Measurements from ENCODE around the gene SSBP3. TPM values are rescaled to one million over a fixed set of nuclear protein-coding genes. Genes with fewer than 3 reads are reported as not detected.

Gene SSBP3
- total and polyA plus RNA-seq, 2 experiments from 2014 or later: 47.4 to 68.6 TPM

DNA sequence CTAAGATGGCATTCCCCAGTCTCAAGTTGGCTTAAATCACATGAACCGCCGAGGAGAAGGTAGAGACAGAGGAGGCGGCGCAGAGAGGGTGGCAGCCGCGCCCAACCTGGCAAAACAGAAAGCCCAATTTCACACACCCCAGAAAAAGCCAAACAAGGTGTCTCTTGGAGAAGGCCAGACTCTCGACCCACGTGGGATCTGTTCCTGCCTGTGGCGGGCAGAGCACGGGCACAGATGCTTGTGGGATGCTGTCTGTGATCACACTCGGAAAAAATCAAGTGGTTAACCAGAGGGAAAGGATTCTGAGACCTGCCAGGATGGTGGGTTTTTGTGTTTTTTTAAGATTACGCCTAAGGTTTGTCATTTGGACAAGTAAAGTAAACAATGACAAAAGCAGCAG, 125.5 kb downstream of the SSBP3 start (continued):
- TF ChIP-seq, protein P1, sequence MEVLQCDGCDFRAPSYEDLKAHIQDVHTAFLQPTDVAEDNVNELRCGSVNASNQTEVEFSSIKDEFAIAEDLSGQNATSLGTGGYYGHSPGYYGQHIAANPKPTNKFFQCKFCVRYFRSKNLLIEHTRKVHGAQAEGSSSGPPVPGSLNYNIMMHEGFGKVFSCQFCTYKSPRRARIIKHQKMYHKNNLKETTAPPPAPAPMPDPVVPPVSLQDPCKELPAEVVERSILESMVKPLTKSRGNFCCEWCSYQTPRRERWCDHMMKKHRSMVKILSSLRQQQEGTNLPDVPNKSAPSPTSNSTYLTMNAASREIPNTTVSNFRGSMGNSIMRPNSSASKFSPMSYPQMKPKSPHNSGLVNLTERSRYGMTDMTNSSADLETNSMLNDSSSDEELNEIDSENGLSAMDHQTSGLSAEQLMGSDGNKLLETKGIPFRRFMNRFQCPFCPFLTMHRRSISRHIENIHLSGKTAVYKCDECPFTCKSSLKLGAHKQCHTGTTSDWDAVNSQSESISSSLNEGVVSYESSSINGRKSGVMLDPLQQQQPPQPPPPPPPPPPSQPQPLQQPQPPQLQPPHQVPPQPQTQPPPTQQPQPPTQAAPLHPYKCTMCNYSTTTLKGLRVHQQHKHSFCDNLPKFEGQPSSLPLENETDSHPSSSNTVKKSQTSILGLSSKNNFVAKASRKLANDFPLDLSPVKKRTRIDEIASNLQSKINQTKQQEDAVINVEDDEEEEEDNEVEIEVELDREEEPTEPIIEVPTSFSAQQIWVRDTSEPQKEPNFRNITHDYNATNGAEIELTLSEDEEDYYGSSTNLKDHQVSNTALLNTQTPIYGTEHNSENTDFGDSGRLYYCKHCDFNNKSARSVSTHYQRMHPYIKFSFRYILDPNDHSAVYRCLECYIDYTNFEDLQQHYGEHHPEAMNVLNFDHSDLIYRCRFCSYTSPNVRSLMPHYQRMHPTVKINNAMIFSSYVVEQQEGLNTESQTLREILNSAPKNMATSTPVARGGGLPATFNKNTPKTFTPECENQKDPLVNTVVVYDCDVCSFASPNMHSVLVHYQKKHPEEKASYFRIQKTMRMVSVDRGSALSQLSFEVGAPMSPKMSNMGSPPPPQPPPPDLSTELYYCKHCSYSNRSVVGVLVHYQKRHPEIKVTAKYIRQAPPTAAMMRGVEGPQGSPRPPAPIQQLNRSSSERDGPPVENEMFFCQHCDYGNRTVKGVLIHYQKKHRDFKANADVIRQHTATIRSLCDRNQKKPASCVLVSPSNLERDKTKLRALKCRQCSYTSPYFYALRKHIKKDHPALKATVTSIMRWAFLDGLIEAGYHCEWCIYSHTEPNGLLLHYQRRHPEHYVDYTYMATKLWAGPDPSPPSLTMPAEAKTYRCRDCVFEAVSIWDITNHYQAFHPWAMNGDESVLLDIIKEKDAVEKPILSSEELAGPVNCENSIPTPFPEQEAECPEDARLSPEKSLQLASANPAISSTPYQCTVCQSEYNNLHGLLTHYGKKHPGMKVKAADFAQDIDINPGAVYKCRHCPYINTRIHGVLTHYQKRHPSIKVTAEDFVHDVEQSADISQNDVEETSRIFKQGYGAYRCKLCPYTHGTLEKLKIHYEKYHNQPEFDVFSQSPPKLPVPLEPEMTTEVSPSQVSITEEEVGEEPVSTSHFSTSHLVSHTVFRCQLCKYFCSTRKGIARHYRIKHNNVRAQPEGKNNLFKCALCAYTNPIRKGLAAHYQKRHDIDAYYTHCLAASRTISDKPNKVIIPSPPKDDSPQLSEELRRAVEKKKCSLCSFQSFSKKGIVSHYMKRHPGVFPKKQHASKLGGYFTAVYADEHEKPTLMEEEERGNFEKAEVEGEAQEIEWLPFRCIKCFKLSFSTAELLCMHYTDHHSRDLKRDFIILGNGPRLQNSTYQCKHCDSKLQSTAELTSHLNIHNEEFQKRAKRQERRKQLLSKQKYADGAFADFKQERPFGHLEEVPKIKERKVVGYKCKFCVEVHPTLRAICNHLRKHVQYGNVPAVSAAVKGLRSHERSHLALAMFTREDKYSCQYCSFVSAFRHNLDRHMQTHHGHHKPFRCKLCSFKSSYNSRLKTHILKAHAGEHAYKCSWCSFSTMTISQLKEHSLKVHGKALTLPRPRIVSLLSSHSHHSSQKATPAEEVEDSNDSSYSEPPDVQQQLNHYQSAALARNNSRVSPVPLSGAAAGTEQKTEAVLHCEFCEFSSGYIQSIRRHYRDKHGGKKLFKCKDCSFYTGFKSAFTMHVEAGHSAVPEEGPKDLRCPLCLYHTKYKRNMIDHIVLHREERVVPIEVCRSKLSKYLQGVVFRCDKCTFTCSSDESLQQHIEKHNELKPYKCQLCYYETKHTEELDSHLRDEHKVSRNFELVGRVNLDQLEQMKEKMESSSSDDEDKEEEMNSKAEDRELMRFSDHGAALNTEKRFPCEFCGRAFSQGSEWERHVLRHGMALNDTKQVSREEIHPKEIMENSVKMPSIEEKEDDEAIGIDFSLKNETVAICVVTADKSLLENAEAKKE (CRISPR knock-in tag; IDR thresholded peaks at IDR 0.05): no peak
- no peak for TF ChIP-seq JUNB (IDR thresholded peaks at IDR 0.05; ENCODE audit: unreplicated experiment)
- no peak for TF ChIP-seq STAT1 (IDR thresholded peaks at IDR 0.05; ENCODE audit: unreplicated experiment)
- no peak for TF ChIP-seq ZNF114 (CRISPR knock-in tag; IDR thresholded peaks at IDR 0.05)
- no peak for TF ChIP-seq REST (IDR thresholded peaks at IDR 0.05; ENCODE audit: unreplicated experiment)

GRCh38 chr1:54279457-54279856, 126.7 kb downstream of the SSBP3 start:
- H3K4me1 Mint-ChIP-seq: peaks cover 43% of the 10 kb centered on the region
- Histone ChIP-seq H3F3A (replicated peaks; ENCODE audit: low read depth) (no peaks in the 10 kb centered on the region), H3K27ac (ENCODE audit: low read depth) (no peak overlapping the region), H3K4me1 (ENCODE audit: insufficient read depth) (peaks cover 22% of the 10 kb centered on the region), H3K79me2 (replicated peaks; ENCODE audit: insufficient read depth) (peaks cover 58% of the 10 kb centered on the region), H3K4me2 (no peak overlapping the region), H3K9me2 (ENCODE audit: insufficient read depth) (no peaks in the 10 kb centered on the region), H3K27me3 (ENCODE audit: insufficient read depth) (no peaks in the 10 kb centered on the region), H3K4me3 (no peak overlapping the region), H4K20me1 (replicated peaks; ENCODE audit: insufficient read depth) (peaks cover 11% of the 10 kb centered on the region; the same call in 1 of the 2 replicates), H2AFZ (no peak overlapping the region), H3K36me3 (ENCODE audit: insufficient read depth) (no peaks in the 10 kb centered on the region)
- H3K27me3 Mint-ChIP-seq (ENCODE audit: insufficient read depth, low read depth, poor library complexity): peaks cover 24% of the 10 kb centered on the region
- no peak overlapping the region for H3K4me3 Mint-ChIP-seq
- peaks cover 20% of the 10 kb centered on the region for H3K36me3 Mint-ChIP-seq (ENCODE audit: low read depth)
- H3K27ac Mint-ChIP-seq: no peak overlapping the region; the same call in 1 of the 2 replicates
- DNase-seq (ENCODE audit: low spot score): no peak
- no peak for ATAC-seq
- no peaks in the 10 kb centered on the region for H3K9me3 Mint-ChIP-seq
- TF ChIP-seq ZNF114 (CRISPR knock-in tag; IDR thresholded peaks at IDR 0.05) (no peak), JUNB (IDR thresholded peaks at IDR 0.05; ENCODE audit: unreplicated experiment) (no peak)
- TF ChIP-seq, protein P2, sequence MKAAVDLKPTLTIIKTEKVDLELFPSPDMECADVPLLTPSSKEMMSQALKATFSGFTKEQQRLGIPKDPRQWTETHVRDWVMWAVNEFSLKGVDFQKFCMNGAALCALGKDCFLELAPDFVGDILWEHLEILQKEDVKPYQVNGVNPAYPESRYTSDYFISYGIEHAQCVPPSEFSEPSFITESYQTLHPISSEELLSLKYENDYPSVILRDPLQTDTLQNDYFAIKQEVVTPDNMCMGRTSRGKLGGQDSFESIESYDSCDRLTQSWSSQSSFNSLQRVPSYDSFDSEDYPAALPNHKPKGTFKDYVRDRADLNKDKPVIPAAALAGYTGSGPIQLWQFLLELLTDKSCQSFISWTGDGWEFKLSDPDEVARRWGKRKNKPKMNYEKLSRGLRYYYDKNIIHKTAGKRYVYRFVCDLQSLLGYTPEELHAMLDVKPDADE (IDR thresholded peaks at IDR 0.05): no peak
